Endothelial cell of umbilical vein (primary cell): ENCODE data around the gene ATP1B1. TPM values are rescaled to one million over a fixed set of nuclear protein-coding genes. Genes with fewer than 3 reads are reported as not detected.

Experiments
- BruUV-seq: library from RNA; stranded (reverse); fragments of 400-500 nt; replicated peaks from 2 replicates; lab custom pipeline; 2021; lab: Mats Ljungman, UMichigan
- CTCF ChIA-PET: fragments of 300-600, 350-600 bp; sonication (Branson Sonifier 250); formaldehyde crosslinking; loops from one replicate; lab custom pipeline; 2021; ENCODE audit warnings: antibody characterized with exemption, inconsistent platforms; lab: Charles Lee
- POLR2A ChIA-PET: fragments of 300-600, 350-600 bp; sonication (Branson Sonifier 250); formaldehyde crosslinking; loops from one replicate; lab custom pipeline; 2021; ENCODE audit warnings: antibody characterized with exemption, inconsistent platforms; lab: Charles Lee
- DNase-seq: peaks from one replicate; pipeline ENCODE4 v3.0.0-alpha.2; 2011; ENCODE audit warnings: low read depth, low spot score
- FAIRE-seq: peaks from 2 replicates; lab custom pipeline; 2011; peaks lifted over from hg19 to GRCh38; lab: Jason Lieb, UNC
- H2AFZ ChIP-seq: 2 replicates; pipeline ENCODE4 v1.6.0; 2012; ENCODE audit warnings: low read depth, low read length, control low read depth, inconsistent platforms
- H3K27ac ChIP-seq: 2 replicates; pipeline ENCODE4 v1.5.1; 2011; ENCODE audit warnings: low read depth, mild to moderate bottlenecking, control low read depth, low read length, moderate library complexity; ENCODE audit not compliant: insufficient read depth
- H3K27me3 ChIP-seq, 2 experiments: 2 replicates each; pipeline versions ENCODE4 v1.6.0 to v1.6.1; 2011; ENCODE audit warnings: low read length in 2 of 2, mixed read lengths in 1 of 2; ENCODE audit not compliant: control insufficient read depth in 2 of 2, insufficient read depth in 2 of 2
- H3K36me3 ChIP-seq, 2 experiments: 2 replicates in 1 of 2; 3 replicates in 1 of 2; pipeline ENCODE4 v1.5.1; 2011; ENCODE audit warnings: low read length in 2 of 2, mild to moderate bottlenecking in 1 of 2, moderate library complexity in 1 of 2; ENCODE audit not compliant: control insufficient read depth in 2 of 2, insufficient read depth in 2 of 2; ENCODE audit errors: extremely low read depth in 1 of 2
- H3K4me1 ChIP-seq: 3 replicates; pipeline ENCODE4 v1.5.1; 2011; ENCODE audit warnings: mild to moderate bottlenecking, low read length; ENCODE audit not compliant: control insufficient read depth, insufficient read depth; ENCODE audit errors: extremely low read depth
- H3K4me2 ChIP-seq: 2 replicates; pipeline ENCODE4 v1.6.1; 2011; ENCODE audit warnings: low read length, control low read depth, mixed read lengths; ENCODE audit not compliant: insufficient read depth
- H3K4me3 ChIP-seq, 3 experiments: fragments of 200-600 bp in 1 of 3; sonication (generic), shearing (Covaris generic) in 1 of 3; replicated peaks in 1 of 3; 2 replicates each; pipeline ENCODE4 v1.5.1; 2011 to 2016; ENCODE audit warnings: control low read depth in 3 of 3, low read length in 3 of 3, mild to moderate bottlenecking in 2 of 3, inconsistent platforms in 1 of 3, low read depth in 1 of 3, moderate library complexity in 1 of 3; ENCODE audit not compliant: insufficient read depth in 1 of 3
- H3K79me2 ChIP-seq: 2 replicates; pipeline ENCODE4 v1.6.0; 2012; ENCODE audit warnings: low read length, inconsistent platforms; ENCODE audit not compliant: control insufficient read depth, insufficient read depth
- H3K9ac ChIP-seq: replicated peaks from 2 replicates; pipeline ENCODE3; 2011; ENCODE audit warnings: low read length, control low read depth; ENCODE audit not compliant: insufficient read depth; ENCODE audit errors: extremely low read depth
- H3K9me1 ChIP-seq: replicated peaks from 3 replicates; pipeline ENCODE4 v1.6.0; 2011; ENCODE audit warnings: mild to moderate bottlenecking, low read length; ENCODE audit not compliant: control insufficient read depth, insufficient read depth; ENCODE audit errors: extremely low read depth
- H3K9me3 ChIP-seq: replicated peaks from 2 replicates; pipeline ENCODE4 v1.5.1; 2012; ENCODE audit warnings: low read length, inconsistent platforms; ENCODE audit not compliant: control insufficient read depth, insufficient read depth
- H4K20me1 ChIP-seq: replicated peaks from 2 replicates; pipeline ENCODE3; 2011; ENCODE audit warnings: mild to moderate bottlenecking, low read length; ENCODE audit not compliant: control insufficient read depth, insufficient read depth; ENCODE audit errors: extremely low read depth
- EZH2 ChIP-seq: IDR thresholded peaks from 2 replicates; pipeline ENCODE4 v1.6.1; 2012; ENCODE audit warnings: borderline replicate concordance, low read depth, mild to moderate bottlenecking, moderate library complexity, low read length, inconsistent platforms; ENCODE audit not compliant: severe bottlenecking
- FOS ChIP-seq: IDR thresholded peaks from 2 replicates; pipeline ENCODE4 v1.6.1; 2011; ENCODE audit warnings: mild to moderate bottlenecking, low read length, moderate library complexity, borderline replicate concordance; ENCODE audit not compliant: insufficient read depth
- GATA2 ChIP-seq: IDR thresholded peaks from 2 replicates; pipeline ENCODE4 v1.7.0; 2011; ENCODE audit warnings: low read depth, mild to moderate bottlenecking, moderate library complexity, mixed read lengths, low read length; ENCODE audit not compliant: insufficient read length, insufficient read depth
- JUN ChIP-seq: IDR thresholded peaks from 2 replicates; pipeline ENCODE4 v1.6.1; 2011; ENCODE audit warnings: borderline replicate concordance, low read depth; ENCODE audit not compliant: insufficient read length, insufficient read depth
- MYC ChIP-seq: IDR thresholded peaks from one replicate; pipeline ENCODE4 v1.6.1; 2011; ENCODE audit warnings: mild to moderate bottlenecking, low read depth, low read length
- POLR2A ChIP-seq: IDR thresholded peaks from 2 replicates; pipeline ENCODE4 v1.6.1; 2012; ENCODE audit warnings: low read depth, mild to moderate bottlenecking, control low read depth, low read length
- POLR2AphosphoS5 ChIP-seq: IDR thresholded peaks from 2 replicates; pipeline ENCODE4 v1.6.1; 2012; ENCODE audit warnings: low read depth, mild to moderate bottlenecking, control low read depth, low read length, moderate library complexity; ENCODE audit not compliant: insufficient read depth
- dilution Hi-C: fragments of 300-500 bp; cut with MboI; formaldehyde crosslinking; loops from one replicate; pipeline ENCODE4 v1.15.0; 2019; ENCODE audit warnings: low sequenced_read_pairs; ENCODE audit not compliant: extremely low pct_ligation_motif_present
- intact Hi-C: fragments of 100-400 bp; cut with micrococcal nuclease; formaldehyde crosslinking; loops from one replicate; pipeline ENCODE4 v1.10.0; 2022
- polyA plus RNA-seq, 4 experiments: library from polyadenylated mRNA; depleted of rRNA in 3 of 4; stranded (reverse) in 3 of 4; unstranded in 1 of 4; fragments of >200 nt; gene quantifications; 2 replicates each; pipeline versions ENCODE4 v1.2.1 to v1.2.3, GENCODE V29; 2011 to 2012; ENCODE audit warnings: missing spikeins in 1 of 4
- total RNA-seq: library from RNA; stranded (reverse); gene quantifications from 2 replicates; pipeline ENCODE4 v1.2.3, GENCODE V29; 2021
- TF ChIP-seq, protein P1 (sequence below), 2 donors: IDR thresholded peaks; 1 replicate in 1 of 2; 2 replicates in 1 of 2; pipeline ENCODE4 v1.5.1; 2011; ENCODE audit warnings: low read length in 2 of 2, mild to moderate bottlenecking in 2 of 2, moderate library complexity in 2 of 2, control low read depth in 1 of 2, inconsistent platforms in 1 of 2, low read depth in 1 of 2; ENCODE audit not compliant: insufficient read depth in 1 of 2; ENCODE audit errors: extremely low read depth in 1 of 2
- TF ChIP-seq, protein P2 (sequence below): IDR thresholded peaks from 2 replicates; pipeline ENCODE4 v1.6.1; 2011; ENCODE audit not compliant: insufficient read depth, insufficient read length

ATP1B1 gene
- total and polyA plus RNA-seq, 2 donors (not counting 3 experiments of a cell fraction or from before 2014, with no cell fraction given) = 14.3 to 56.1 TPM

DNA sequence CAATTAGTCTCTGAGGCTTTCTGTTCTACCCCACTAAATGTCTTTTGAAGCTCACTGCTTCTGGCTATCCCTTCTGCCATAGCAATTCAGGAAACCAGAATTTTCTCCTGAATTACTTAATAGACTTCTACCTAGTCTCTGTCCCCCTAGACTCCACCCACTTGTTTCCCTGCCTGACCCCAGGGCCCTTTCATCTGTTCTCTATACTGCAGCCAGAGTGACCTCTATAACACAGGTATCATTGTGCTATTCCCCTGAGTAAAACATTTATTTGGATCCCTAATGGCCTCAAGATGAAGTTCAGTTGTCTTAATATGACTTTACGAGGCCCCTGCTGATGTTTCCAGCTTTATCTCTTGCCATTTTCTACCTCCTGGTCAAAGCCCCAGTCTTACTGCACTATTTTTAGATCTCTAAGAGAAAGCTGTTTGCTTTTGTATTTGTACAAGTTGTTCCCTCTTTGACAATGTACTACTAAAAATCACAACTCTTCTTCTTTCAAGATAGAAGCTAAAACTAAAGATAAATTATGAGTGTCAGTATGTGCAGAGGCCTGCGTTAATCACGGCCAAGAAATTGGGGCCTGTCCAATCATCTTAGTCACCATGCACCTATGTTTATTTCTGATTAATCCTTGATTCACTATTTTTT lies 54.5 kb downstream of the ATP1B1 start:
- dilution Hi-C loops = no loop called here
- Histone ChIP-seq H2AFZ (no peak overlapping the region), H3K27me3 (no peaks in the 10 kb centered on the region), H3K79me2 (no peaks in the 10 kb centered on the region), H3K9me1 (no peaks in the 10 kb centered on the region), H3K27ac (no peak overlapping the region), H3K9ac (no peak overlapping the region), H3K4me1 (no peaks in the 10 kb centered on the region), H3K4me2 (no peak overlapping the region), H4K20me1 (no peaks in the 10 kb centered on the region), H3K4me3 (no peak overlapping the region), H3K9me3 (no peaks in the 10 kb centered on the region), H3K36me3 (no peaks in the 10 kb centered on the region)
- TF ChIP-seq POLR2AphosphoS5 (no peak), POLR2A (no peak), FOS (no peak), EZH2 (no peak), GATA2 (no peak), MYC (no peak), JUN (no peak)
- TF ChIP-seq, protein P1, sequence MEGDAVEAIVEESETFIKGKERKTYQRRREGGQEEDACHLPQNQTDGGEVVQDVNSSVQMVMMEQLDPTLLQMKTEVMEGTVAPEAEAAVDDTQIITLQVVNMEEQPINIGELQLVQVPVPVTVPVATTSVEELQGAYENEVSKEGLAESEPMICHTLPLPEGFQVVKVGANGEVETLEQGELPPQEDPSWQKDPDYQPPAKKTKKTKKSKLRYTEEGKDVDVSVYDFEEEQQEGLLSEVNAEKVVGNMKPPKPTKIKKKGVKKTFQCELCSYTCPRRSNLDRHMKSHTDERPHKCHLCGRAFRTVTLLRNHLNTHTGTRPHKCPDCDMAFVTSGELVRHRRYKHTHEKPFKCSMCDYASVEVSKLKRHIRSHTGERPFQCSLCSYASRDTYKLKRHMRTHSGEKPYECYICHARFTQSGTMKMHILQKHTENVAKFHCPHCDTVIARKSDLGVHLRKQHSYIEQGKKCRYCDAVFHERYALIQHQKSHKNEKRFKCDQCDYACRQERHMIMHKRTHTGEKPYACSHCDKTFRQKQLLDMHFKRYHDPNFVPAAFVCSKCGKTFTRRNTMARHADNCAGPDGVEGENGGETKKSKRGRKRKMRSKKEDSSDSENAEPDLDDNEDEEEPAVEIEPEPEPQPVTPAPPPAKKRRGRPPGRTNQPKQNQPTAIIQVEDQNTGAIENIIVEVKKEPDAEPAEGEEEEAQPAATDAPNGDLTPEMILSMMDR (IDR thresholded peaks at IDR 0.05; ENCODE audit: extremely low read depth in 1 of 2, insufficient read depth in 1 of 2, low read depth in 1 of 2, low read length in 2 of 2) = no peak
- TF ChIP-seq, protein P2, sequence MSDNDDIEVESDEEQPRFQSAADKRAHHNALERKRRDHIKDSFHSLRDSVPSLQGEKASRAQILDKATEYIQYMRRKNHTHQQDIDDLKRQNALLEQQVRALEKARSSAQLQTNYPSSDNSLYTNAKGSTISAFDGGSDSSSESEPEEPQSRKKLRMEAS = no peak
- intact Hi-C loops = no loop called here
- FAIRE-seq (no peak), DNase-seq (no peak)
- ChIA-PET POLR2A (no interaction called here), CTCF (interaction anchor here (1.3 kb wide), 1 partner anchor 187 kb away, joined by 4 read pairs; no protein-coding TSS in a partner anchor)
- BruUV-seq = no TSS peak
